ENCODE results near the gene SLC12A8.

Gene SLC12A8

DNA sequence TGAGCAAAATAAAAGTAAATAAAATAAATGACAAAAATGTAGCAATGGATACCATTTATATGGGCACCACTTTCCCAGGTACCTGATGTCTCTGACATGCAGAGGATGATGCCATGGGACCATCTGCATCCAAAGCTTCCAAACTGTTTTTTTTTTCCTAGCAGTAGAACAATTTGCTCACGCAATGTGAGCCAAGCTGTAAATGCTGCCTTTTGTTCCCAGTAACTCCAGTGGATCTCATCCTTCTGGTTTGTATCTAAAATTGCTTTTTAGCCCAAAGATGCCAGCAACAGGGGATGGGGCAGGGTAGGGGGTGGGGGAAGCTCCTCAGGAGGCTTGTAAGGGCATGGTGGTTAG, 32.7 kb downstream of the SLC12A8 start:
- no peak overlapping the region for H3K4me3 ChIP-seq (ENCODE audit: low read depth, low read length)
- no peak for DNase-seq (ENCODE audit: low read depth)
- TF ChIP-seq, protein P1, sequence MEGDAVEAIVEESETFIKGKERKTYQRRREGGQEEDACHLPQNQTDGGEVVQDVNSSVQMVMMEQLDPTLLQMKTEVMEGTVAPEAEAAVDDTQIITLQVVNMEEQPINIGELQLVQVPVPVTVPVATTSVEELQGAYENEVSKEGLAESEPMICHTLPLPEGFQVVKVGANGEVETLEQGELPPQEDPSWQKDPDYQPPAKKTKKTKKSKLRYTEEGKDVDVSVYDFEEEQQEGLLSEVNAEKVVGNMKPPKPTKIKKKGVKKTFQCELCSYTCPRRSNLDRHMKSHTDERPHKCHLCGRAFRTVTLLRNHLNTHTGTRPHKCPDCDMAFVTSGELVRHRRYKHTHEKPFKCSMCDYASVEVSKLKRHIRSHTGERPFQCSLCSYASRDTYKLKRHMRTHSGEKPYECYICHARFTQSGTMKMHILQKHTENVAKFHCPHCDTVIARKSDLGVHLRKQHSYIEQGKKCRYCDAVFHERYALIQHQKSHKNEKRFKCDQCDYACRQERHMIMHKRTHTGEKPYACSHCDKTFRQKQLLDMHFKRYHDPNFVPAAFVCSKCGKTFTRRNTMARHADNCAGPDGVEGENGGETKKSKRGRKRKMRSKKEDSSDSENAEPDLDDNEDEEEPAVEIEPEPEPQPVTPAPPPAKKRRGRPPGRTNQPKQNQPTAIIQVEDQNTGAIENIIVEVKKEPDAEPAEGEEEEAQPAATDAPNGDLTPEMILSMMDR (IDR thresholded peaks at IDR 0.05; ENCODE audit: control insufficient read depth, extremely low read depth, insufficient read depth) = no peak

DNA sequence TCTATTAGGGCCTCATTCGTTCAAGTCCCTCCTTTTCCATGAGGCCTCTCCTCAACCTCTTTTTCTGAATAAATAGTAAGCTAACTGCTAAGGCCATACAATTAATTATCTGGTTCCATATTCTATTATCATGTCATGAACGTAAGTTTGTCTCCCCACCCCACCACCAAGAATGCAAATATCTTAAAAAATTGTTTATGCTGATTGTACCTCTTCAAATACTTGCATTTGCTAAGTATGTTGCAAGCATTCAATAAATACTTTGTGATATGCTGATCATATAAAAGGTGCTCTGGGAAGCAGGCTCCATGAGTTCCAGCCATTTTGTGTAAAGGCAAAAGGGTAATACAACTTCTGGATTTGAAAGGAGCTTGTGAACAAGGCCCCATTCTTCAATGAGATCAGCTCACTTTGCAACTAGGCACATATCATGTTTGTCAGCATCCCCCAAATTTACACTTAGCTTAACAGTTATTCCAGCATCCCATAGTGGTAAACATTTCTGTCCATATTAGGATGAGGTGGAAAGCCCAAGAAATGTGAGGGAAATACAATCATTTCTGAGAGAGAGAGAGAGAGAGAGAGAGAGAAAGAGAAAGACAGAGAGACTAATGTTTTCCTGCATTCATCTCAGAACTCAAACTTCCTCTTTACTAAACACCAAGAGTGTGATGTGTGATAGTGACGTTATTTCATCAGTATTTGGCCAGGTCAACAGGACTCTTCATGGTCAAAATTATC, 33.2 kb downstream of the SLC12A8 start:
- DNase-seq (ENCODE audit: low read depth) = no peak
- no peak overlapping the region for H3K4me3 ChIP-seq (ENCODE audit: low read depth, low read length)
- TF ChIP-seq, protein P1 (IDR thresholded peaks at IDR 0.05; ENCODE audit: control insufficient read depth, extremely low read depth, insufficient read depth) = no peak

DNA sequence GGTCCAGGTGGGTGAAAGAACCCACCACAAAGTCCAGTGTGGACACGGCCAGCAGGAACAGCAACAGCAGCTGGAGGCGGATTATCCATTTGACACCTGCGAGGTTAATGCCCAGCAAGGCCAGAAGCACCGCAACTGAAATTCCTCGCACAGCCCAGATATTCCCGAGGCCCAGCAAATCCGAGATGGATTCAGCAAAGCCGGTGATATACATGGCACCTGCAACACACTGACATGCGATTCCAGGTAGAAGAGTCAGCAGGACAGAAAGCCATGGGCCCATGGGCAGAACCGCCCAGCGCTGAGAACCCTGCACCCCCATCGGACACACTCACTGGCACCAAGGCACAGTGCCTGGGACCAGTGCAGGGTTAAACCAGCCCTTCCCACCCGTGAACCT, 34.8 kb downstream of the SLC12A8 start:
- DNase-seq (ENCODE audit: low read depth) = no peak
- no peak overlapping the region for H3K4me3 ChIP-seq (ENCODE audit: low read depth, low read length)
- TF ChIP-seq, protein P1 (IDR thresholded peaks at IDR 0.05; ENCODE audit: control insufficient read depth, extremely low read depth, insufficient read depth) = no peak

DNA sequence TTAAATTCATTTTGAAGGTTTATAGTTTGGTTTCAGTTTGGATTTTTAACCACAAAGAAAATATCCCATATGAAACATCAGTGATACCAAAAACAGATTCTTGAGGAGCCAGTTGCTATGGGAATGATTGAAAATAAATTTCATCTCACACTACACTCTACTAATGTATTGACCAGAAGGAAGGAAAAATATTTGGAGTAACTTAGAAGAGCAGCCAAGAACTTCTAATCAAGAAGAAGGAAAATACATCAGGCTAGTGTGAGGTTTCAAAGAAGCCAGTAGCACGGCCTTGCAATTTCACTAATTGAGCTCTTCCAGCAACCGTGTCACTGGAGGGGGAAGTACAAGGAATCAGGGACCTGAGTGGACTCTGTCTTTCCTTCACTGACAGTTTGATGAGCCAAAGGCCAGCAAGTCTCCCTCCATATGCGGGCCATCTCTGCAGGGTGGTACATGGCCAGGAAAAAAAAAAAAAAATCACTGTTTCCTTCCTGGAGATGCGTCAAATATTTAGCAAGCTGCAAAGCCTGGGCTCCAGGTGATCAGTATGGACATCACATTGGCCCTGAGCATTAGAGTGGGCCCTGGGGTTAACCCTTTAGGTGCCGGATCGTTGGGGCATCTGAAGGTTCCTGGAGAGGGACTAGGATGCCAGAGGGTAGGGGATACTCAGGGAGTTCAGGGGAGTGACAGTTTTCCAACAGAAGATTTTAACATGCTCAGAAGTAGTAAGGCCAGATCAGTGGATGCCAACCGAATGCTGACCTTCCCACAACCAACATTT, 37.1 kb downstream of the SLC12A8 start:
- TF ChIP-seq, protein P1 (IDR thresholded peaks at IDR 0.05; ENCODE audit: control insufficient read depth, extremely low read depth, insufficient read depth) = no peak
- DNase-seq (ENCODE audit: low read depth) = no peak
- no peak overlapping the region for H3K4me3 ChIP-seq (ENCODE audit: low read depth, low read length)

DNA sequence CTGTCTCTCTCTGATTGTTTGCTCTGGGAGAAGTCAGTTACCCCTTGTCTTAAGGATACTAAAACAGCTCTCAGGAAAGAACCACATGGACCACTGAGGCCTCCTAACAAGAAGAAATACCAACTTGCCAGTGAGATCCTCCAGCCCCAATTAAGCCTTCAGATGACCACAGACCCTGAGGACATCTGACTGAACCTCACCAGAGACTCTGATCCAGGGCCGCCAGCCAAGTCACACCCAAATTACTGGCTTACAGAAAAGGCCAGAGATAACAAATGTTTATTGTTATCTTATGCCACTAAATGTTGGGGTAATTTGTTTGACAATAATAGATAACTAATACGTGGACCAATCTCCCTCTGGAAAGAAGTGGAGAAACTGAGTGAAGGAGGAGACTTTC, 40.2 kb downstream of the SLC12A8 start:
- no peak overlapping the region for H3K4me3 ChIP-seq (ENCODE audit: low read depth, low read length)
- DNase-seq (ENCODE audit: low read depth) = no peak
- TF ChIP-seq, protein P1 (IDR thresholded peaks at IDR 0.05; ENCODE audit: control insufficient read depth, extremely low read depth, insufficient read depth) = no peak

DNA sequence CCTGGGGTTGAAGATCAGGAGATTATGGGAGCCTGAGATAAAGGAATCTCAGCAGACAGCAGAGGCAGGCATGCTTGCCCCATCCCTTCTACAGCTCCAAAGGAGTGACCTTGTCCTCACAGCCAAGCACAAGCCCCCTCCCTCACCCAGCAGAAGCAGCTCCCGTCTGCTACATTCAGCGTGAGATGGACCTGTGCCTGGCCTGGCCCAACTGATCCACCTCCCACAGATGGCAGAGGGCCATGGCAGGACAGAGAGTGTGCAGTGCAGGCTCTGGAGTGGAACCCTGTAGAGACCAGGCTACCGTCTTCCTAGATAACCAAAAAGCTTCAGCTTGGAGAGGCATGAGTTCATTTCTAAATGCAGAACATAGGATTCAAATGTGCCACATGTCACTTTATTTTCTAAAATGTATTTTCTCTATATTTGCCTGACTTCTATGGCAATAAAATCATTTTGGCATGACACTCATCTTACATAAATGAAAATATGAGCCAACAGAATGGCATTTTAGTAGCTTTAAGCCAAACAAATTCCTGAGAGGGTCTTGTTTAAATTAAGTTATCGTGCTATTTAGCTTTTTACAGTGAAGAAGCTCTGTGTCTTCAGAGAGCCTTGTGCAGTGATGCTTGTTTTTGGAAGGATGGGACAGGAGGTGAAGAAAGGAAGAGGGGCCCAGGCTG, 43.7 kb downstream of the SLC12A8 start:
- DNase-seq (ENCODE audit: low read depth) = no peak
- TF ChIP-seq, protein P1 (IDR thresholded peaks at IDR 0.05; ENCODE audit: control insufficient read depth, extremely low read depth, insufficient read depth) = no peak
- no peak overlapping the region for H3K4me3 ChIP-seq (ENCODE audit: low read depth, low read length)
